ENCODE results near the gene FRMD1.

DNA sequence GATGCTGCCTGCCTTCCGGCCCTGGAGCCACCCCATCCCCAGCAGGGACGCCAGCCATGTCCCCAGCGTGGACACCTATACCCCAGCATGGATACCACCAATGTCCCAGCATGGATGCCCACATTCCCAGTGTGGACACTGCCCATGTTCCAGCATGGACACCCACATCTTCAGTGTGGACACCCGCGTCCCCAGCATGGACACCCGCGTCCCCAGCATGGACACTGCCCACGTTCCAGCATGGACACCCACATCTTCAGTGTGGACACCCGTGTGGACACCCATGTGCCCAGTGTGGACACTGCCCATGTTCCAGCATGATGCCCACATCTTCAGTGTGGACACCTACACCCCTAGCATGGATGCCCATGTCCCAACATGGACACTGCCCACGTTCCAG, 7.1 kb upstream of the FRMD1 start:
- TF ChIP-seq, protein P1, sequence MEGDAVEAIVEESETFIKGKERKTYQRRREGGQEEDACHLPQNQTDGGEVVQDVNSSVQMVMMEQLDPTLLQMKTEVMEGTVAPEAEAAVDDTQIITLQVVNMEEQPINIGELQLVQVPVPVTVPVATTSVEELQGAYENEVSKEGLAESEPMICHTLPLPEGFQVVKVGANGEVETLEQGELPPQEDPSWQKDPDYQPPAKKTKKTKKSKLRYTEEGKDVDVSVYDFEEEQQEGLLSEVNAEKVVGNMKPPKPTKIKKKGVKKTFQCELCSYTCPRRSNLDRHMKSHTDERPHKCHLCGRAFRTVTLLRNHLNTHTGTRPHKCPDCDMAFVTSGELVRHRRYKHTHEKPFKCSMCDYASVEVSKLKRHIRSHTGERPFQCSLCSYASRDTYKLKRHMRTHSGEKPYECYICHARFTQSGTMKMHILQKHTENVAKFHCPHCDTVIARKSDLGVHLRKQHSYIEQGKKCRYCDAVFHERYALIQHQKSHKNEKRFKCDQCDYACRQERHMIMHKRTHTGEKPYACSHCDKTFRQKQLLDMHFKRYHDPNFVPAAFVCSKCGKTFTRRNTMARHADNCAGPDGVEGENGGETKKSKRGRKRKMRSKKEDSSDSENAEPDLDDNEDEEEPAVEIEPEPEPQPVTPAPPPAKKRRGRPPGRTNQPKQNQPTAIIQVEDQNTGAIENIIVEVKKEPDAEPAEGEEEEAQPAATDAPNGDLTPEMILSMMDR (IDR thresholded peaks at IDR 0.05 in 4 of 5, conservative IDR thresholded peaks at IDR 0.05 in 1 of 5), result no peak
- no peak for TF ChIP-seq POLR2A (IDR thresholded peaks at IDR 0.05)

Data from gastrocnemius medialis (tissue), 4 donors.